ENCODE measurements around the gene CTAG1B.
"Not testable (repeated sequence)": the region's sequence is repeated elsewhere in the genome, so short reads cannot be mapped to it uniquely, and the experiment has no call there.

CTAG1B gene

DNA sequence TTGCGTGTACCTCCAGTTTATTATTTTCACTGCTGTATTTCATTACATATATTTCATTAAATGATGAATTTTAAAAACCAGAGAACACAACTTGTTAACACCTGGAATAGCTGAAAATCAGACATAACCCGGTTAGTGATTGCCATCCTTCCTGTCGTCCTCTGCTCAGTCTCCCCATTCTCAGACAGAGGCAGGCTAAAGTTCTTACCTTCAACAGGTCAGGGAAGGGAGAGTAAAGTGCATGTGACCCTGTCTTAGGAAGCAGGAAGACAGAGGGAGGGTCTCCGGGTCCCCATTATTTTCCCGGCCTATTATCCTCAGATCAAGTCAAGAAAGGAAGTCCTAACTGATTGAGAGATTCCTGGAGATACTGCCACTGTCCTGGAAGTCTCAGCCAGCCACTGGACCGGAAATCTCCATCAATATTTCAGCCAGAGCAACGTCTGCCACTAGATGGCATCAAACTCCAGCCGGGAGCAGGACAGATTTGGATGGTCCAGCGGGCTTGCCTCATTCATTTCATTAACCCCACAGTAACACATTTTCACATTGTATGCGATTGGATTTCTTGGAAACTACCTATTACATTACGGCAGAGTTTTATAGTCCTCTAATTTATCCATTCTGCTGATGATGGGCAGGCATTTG is 1.8 kb upstream of the CTAG1B start:
- WGBS, result no CpG with 5 or more reads among the region's 11 CpGs

GRCh38 chrX:154613586-154613985 is 5.5 kb downstream of the CTAG1B start:
- no CpG with 5 or more reads among the region's 12 CpGs for WGBS
- not testable (repeated sequence) for H3K9me3 ChIP-seq (ENCODE audit: insufficient read depth, low read depth, low read length); H3K4me3 ChIP-seq (ENCODE audit: low read length); H3K9ac ChIP-seq (ENCODE audit: low read depth, low read length); H3K36me3 ChIP-seq (ENCODE audit: insufficient read depth, low read length); H3K27me3 ChIP-seq (ENCODE audit: insufficient read depth, low read length); H3K27ac ChIP-seq (ENCODE audit: low read depth, low read length); H3K4me1 ChIP-seq (ENCODE audit: insufficient read depth, low read length)

More for the DNA sequence above, 1.8 kb upstream of the CTAG1B start:
- H3K9me3 ChIP-seq (ENCODE audit: insufficient read depth, low read depth, low read length); H3K36me3 ChIP-seq (ENCODE audit: insufficient read depth, low read length); H3K27me3 ChIP-seq (ENCODE audit: insufficient read depth, low read length); H3K4me1 ChIP-seq (ENCODE audit: insufficient read depth, low read length); H3K27ac ChIP-seq (ENCODE audit: low read depth, low read length); H3K4me3 ChIP-seq (ENCODE audit: low read length); H3K9ac ChIP-seq (ENCODE audit: low read depth, low read length): not testable (repeated sequence)

DNA sequence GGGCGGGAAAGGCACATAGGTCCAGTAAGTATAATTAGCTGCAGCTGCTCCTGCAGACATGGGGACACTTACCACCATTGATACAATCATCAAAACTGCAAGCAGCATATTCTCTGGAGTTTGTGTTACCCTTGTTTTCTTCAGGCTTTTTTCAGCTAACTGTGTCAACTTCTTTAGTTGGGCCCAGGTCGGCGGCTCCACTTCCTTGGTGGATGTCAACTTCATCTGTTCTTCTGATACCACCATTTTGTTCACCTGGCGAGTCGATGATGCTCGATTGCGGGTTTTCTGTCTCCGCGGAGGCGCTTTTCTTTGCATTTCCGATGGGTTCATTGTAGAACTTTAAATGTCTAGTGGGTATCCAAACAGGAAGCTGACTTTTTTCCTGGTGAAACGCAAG is 7.9 kb downstream of the CTAG1B start:
- not testable (repeated sequence) for H3K27me3 ChIP-seq (ENCODE audit: insufficient read depth, low read length); H3K4me1 ChIP-seq (ENCODE audit: insufficient read depth, low read length); H3K4me3 ChIP-seq (ENCODE audit: low read length); H3K27ac ChIP-seq (ENCODE audit: low read depth, low read length); H3K9me3 ChIP-seq (ENCODE audit: insufficient read depth, low read depth, low read length); H3K36me3 ChIP-seq (ENCODE audit: insufficient read depth, low read length); H3K9ac ChIP-seq (ENCODE audit: low read depth, low read length)
- WGBS, result 93% methylated on average over 12 of the region's 12 CpGs

GRCh38 chrX:154608823-154609222 is 10.3 kb downstream of the CTAG1B start:
- H3K27ac ChIP-seq (ENCODE audit: low read depth, low read length), result not testable (repeated sequence)
- 93% methylated on average over 12 of the region's 12 CpGs for WGBS

DNA sequence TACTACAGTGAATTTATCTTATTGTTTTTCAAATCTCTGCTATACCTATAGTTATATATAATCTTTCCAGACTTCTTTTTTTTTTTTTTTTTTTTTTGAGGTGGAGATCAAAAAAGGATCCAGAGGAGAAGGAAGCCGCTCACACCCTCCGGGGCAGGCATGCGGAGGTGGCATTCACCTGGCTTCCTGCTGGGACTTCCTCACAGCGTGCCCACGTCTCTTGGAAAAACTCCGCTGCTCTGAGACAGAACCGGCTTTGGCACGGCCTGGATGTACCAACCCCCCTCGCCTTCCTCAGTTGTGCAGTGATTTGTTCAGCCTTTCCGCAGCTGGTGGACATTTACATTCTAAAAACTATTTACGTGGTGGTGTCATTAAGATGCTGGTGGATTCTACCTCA is 11.1 kb downstream of the CTAG1B start:
- 88% methylated on average over 8 of the region's 11 CpGs for WGBS
- not testable (repeated sequence) for H3K4me1 ChIP-seq (ENCODE audit: insufficient read depth, low read length); H3K27ac ChIP-seq (ENCODE audit: low read depth, low read length); H3K9ac ChIP-seq (ENCODE audit: low read depth, low read length); H3K36me3 ChIP-seq (ENCODE audit: insufficient read depth, low read length); H3K9me3 ChIP-seq (ENCODE audit: insufficient read depth, low read depth, low read length); H3K4me3 ChIP-seq (ENCODE audit: low read length); H3K27me3 ChIP-seq (ENCODE audit: insufficient read depth, low read length)

More at GRCh38 chrX:154608823-154609222, 10.3 kb downstream of the CTAG1B start:
- not testable (repeated sequence) for H3K9ac ChIP-seq (ENCODE audit: low read depth, low read length); H3K4me1 ChIP-seq (ENCODE audit: insufficient read depth, low read length); H3K9me3 ChIP-seq (ENCODE audit: insufficient read depth, low read depth, low read length); H3K4me3 ChIP-seq (ENCODE audit: low read length); H3K36me3 ChIP-seq (ENCODE audit: insufficient read depth, low read length); H3K27me3 ChIP-seq (ENCODE audit: insufficient read depth, low read length)

DNA sequence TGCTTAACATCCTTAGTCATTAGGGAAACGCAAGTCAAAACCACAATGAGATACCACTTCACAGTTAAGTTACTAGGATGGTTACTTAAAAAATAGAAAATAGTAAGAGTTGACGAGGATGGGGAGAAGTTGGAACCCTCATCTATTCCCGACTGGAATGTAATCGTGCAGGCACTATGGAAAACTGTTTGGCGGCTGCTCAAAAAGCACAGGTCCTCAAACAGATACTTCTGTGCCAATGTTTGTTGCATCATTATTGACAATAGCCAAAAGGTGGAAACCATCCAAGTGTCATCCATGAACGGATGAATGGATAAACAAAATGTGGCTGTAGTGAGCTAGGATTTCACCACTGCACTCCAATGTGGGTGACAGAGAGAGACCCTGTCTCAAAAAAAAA is 11.7 kb downstream of the CTAG1B start:
- no peaks in the 10 kb centered on the region for H3K27me3 ChIP-seq (ENCODE audit: insufficient read depth, low read length)
- 95% methylated on average over 6 of the region's 6 CpGs for WGBS
- H3K9me3 ChIP-seq (ENCODE audit: insufficient read depth, low read depth, low read length), result no peaks in the 10 kb centered on the region
- no peak overlapping the region for H3K9ac ChIP-seq (ENCODE audit: low read depth, low read length)
- H3K4me3 ChIP-seq (ENCODE audit: low read length), result no peak overlapping the region
- H3K4me1 ChIP-seq (ENCODE audit: insufficient read depth, low read length), result no peaks in the 10 kb centered on the region
- H3K27ac ChIP-seq (ENCODE audit: low read depth, low read length), result no peak overlapping the region
- no peaks in the 10 kb centered on the region for H3K36me3 ChIP-seq (ENCODE audit: insufficient read depth, low read length)

GRCh38 chrX:154605566-154605965 is 13.5 kb downstream of the CTAG1B start:
- Histone ChIP-seq H3K27me3 (ENCODE audit: insufficient read depth, low read length) (no peaks in the 10 kb centered on the region), H3K36me3 (ENCODE audit: insufficient read depth, low read length) (no peaks in the 10 kb centered on the region), H3K4me3 (ENCODE audit: low read length) (no peak overlapping the region), H3K27ac (ENCODE audit: low read depth, low read length) (no peak overlapping the region), H3K4me1 (ENCODE audit: insufficient read depth, low read length) (no peaks in the 10 kb centered on the region), H3K9ac (ENCODE audit: low read depth, low read length) (no peak overlapping the region), H3K9me3 (ENCODE audit: insufficient read depth, low read depth, low read length) (no peaks in the 10 kb centered on the region)
- 89% methylated on average over 6 of the region's 6 CpGs for WGBS

DNA sequence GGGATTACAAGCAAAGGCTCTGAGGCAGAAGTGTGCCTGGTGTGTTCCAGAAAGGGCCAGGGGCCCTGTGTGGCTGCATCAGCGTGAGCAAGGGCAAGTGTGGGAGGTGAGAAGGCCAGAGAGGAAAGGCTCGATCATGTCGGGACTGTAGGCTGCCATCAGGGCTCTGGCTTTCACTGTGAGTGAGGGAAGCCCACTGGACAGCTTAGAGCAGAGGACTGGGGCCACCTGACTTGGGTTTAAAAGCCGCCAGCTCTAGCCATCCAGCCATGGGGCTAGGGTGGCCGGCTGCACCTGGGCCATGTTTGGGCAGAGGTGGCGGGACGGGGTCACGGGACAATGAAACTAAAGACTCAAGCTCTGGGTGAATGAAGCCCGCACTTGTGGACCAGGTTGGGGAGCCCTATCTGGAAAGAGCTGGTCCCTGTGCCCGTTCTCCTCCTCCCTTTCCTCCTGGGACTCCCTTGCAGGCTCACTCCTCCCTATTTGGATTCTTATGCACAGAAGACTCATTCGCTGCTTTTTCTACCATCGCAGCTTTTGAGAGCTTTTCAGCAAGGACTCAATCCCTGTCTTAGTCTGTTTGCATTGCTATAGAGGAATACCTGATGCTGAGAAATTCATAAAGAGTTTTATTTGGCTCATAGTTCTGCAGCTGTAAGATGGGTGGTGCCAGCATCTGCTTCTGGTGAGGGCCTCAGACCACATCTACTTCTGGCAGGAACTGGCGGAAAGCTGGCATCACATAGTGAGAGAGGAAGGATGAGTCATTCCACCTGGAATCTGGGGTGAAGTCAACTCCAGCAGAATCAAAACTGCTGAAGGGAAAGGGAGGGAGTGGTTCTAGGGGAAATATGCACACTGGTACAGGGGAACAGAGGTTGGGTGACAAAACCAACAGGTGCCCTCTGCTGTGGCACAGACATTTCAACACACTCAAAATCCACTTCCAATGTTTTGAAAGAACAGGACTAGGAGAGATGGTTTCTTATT is 15.3 kb downstream of the CTAG1B start:
- Histone ChIP-seq H3K4me1 (ENCODE audit: insufficient read depth, low read length) (no peaks in the 10 kb centered on the region), H3K9me3 (ENCODE audit: insufficient read depth, low read depth, low read length) (no peaks in the 10 kb centered on the region), H3K27ac (ENCODE audit: low read depth, low read length) (no peak overlapping the region), H3K4me3 (ENCODE audit: low read length) (no peak overlapping the region), H3K9ac (ENCODE audit: low read depth, low read length) (no peak overlapping the region), H3K27me3 (ENCODE audit: insufficient read depth, low read length) (no peaks in the 10 kb centered on the region), H3K36me3 (ENCODE audit: insufficient read depth, low read length) (no peaks in the 10 kb centered on the region)
- WGBS, result 87% methylated on average over 13 of the region's 13 CpGs

GRCh38 chrX:154602766-154603437 is 16.2 kb downstream of the CTAG1B start:
- WGBS, result 94% methylated on average over 18 of the region's 18 CpGs
- Histone ChIP-seq H3K4me1 (ENCODE audit: insufficient read depth, low read length) (no peaks in the 10 kb centered on the region), H3K9ac (ENCODE audit: low read depth, low read length) (no peak overlapping the region), H3K9me3 (ENCODE audit: insufficient read depth, low read depth, low read length) (no peaks in the 10 kb centered on the region), H3K27ac (ENCODE audit: low read depth, low read length) (no peak overlapping the region), H3K27me3 (ENCODE audit: insufficient read depth, low read length) (no peaks in the 10 kb centered on the region), H3K4me3 (ENCODE audit: low read length) (no peak overlapping the region), H3K36me3 (ENCODE audit: insufficient read depth, low read length) (no peaks in the 10 kb centered on the region)

- Histone ChIP-seq H3K36me3 (ENCODE audit: insufficient read depth, low read length) (no peaks in the 10 kb centered on the region), H3K27me3 (ENCODE audit: insufficient read depth, low read length) (no peaks in the 10 kb centered on the region), H3K4me1 (ENCODE audit: insufficient read depth, low read length) (no peaks in the 10 kb centered on the region), H3K27ac (ENCODE audit: low read depth, low read length) (no peak overlapping the region), H3K9me3 (ENCODE audit: insufficient read depth, low read depth, low read length) (0 out of 2 replicates have a peak, but pooled peaks cover 5% of the 10 kb centered on the region), H3K9ac (ENCODE audit: low read depth, low read length) (no peak overlapping the region), H3K4me3 (ENCODE audit: low read length) (no peak overlapping the region)
- WGBS, result 80% methylated on average over 13 of the region's 13 CpGs
Measured at GRCh38 chrX:154602226-154602625, 16.9 kb downstream of the CTAG1B start.

DNA sequence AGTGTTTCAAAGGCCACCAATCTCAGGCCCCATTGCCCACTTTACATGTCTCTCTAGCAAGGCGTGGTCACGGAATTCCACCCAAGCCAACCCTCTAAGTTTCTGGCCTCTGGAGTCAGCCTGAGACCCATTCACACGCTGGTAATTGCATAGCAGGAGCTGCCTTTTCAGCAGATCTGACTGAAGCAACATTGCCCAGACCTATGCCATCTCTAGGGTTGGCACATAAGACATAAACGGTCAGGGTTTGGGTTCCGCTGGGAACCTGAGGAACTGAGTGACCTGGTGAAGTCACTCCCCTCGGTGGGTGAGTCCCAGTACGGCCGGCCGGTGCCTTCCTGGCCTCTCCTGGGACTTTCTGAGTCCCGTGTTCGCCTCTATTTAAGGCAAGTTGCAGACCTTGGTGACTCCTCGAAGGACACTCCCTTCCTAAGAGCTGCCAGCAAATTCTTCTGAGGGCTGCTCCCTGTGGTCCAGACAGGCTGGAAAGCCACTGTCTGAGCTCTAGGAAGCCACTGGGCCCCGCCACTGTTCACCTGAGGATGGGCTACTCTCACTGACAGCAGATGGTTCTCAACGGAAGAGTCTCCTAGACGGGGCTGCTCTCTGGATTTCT is 18.2 kb downstream of the CTAG1B start:
- H3K9me3 ChIP-seq (ENCODE audit: insufficient read depth, low read depth, low read length), result 0 out of 2 replicates have a peak, but pooled peaks cover 5% of the 10 kb centered on the region
- H3K4me1 ChIP-seq (ENCODE audit: insufficient read depth, low read length), result peaks cover 5% of the 10 kb centered on the region; the same call in 1 of the 2 replicates
- H3K4me3 ChIP-seq (ENCODE audit: low read length), result no peak overlapping the region
- H3K9ac ChIP-seq (ENCODE audit: low read depth, low read length), result no peak overlapping the region
- WGBS, result 87% methylated on average over 15 of the region's 15 CpGs
- H3K36me3 ChIP-seq (ENCODE audit: insufficient read depth, low read length), result no peaks in the 10 kb centered on the region
- H3K27me3 ChIP-seq (ENCODE audit: insufficient read depth, low read length), result no peaks in the 10 kb centered on the region
- H3K27ac ChIP-seq (ENCODE audit: low read depth, low read length), result no peak overlapping the region
